Naive thymus-derived CD4-positive, alpha-beta T cell (primary cell): ENCODE data around the gene PTPRT. TPM values are rescaled to one million over a fixed set of nuclear protein-coding genes. Genes with fewer than 3 reads are reported as not detected.

Experiments
- ATAC-seq: fragments of 150-1000 bp; cut with Tn5 transposase; 2 replicates; pipeline ENCODE4 v1.10.0; 2021; ENCODE audit warnings: mild to moderate bottlenecking, moderate library complexity
- CTCF ChIA-PET: fragments of 350-600 bp; sonication (Branson Sonifier 250); formaldehyde crosslinking; loops from one replicate; lab custom pipeline; 2021; ENCODE audit warnings: antibody characterized with exemption; lab: Charles Lee
- POLR2A ChIA-PET: fragments of 350-600 bp; sonication (Branson Sonifier 250); formaldehyde crosslinking; loops from one replicate; lab custom pipeline; 2021; ENCODE audit warnings: antibody characterized with exemption, inconsistent platforms; lab: Charles Lee
- DNase-seq, 9 donors: peaks; one replicate each; pipeline versions ENCODE4 v3.0.0 to v3.0.0-alpha.2; 2020 to 2022; ENCODE audit warnings: mixed read lengths in 1 of 9
- H3K27ac ChIP-seq: one replicate; pipeline ENCODE4 v1.7.0; 2013; ENCODE audit warnings: mild to moderate bottlenecking, low read depth, low read length, moderate library complexity
- H3K27me3 ChIP-seq, 2 donors: one replicate each; pipeline ENCODE4 v1.7.0; 2013; ENCODE audit warnings: low read length in 2 of 2, mild to moderate bottlenecking in 2 of 2, moderate library complexity in 2 of 2; ENCODE audit not compliant: control insufficient read depth in 2 of 2, insufficient read depth in 2 of 2
- H3K36me3 ChIP-seq, 3 experiments: 1 replicate in 2 of 3; 2 replicates in 1 of 3; pipeline ENCODE4 v1.7.0; 2013; ENCODE audit warnings: low read length in 3 of 3, mild to moderate bottlenecking in 3 of 3, moderate library complexity in 1 of 3; ENCODE audit not compliant: insufficient read depth in 3 of 3, control insufficient read depth in 2 of 3
- H3K4me1 ChIP-seq, 2 donors: one replicate each; pipeline ENCODE4 v1.7.0; 2013; ENCODE audit warnings: low read length in 2 of 2, mild to moderate bottlenecking in 2 of 2, moderate library complexity in 1 of 2; ENCODE audit not compliant: control insufficient read depth in 2 of 2, insufficient read depth in 2 of 2
- H3K4me3 ChIP-seq: 2 replicates; pipeline ENCODE4 v1.7.0; 2013; ENCODE audit warnings: mild to moderate bottlenecking, low read length
- H3K9me3 ChIP-seq, 3 experiments: 1 replicate in 2 of 3; 2 replicates in 1 of 3; pipeline ENCODE4 v1.7.0; 2013; ENCODE audit warnings: low read length in 3 of 3; ENCODE audit not compliant: control insufficient read depth in 2 of 3
- H3K27ac Mint-ChIP-seq, 9 donors: one replicate each; pipeline ENCODE4 v1.8.0; 2020 to 2022; ENCODE audit warnings: mixed read lengths in 9 of 9, mild to moderate bottlenecking in 8 of 9, moderate library complexity in 5 of 9, inconsistent platforms in 2 of 9
- H3K27me3 Mint-ChIP-seq, 5 donors: one replicate each; pipeline ENCODE4 v1.8.0; 2021 to 2022; ENCODE audit warnings: mixed read lengths in 5 of 5, mild to moderate bottlenecking in 1 of 5
- H3K36me3 Mint-ChIP-seq, 5 donors: one replicate each; pipeline ENCODE4 v1.8.0; 2020 to 2022; ENCODE audit warnings: mixed read lengths in 5 of 5, mild to moderate bottlenecking in 3 of 5, inconsistent platforms in 1 of 5
- H3K4me1 Mint-ChIP-seq, 7 donors: one replicate each; pipeline ENCODE4 v1.8.0; 2020 to 2022; ENCODE audit warnings: mixed read lengths in 7 of 7, mild to moderate bottlenecking in 3 of 7, inconsistent platforms in 1 of 7
- H3K4me3 Mint-ChIP-seq, 10 donors: one replicate each; pipeline ENCODE4 v1.8.0; 2020 to 2022; ENCODE audit warnings: mild to moderate bottlenecking in 10 of 10, mixed read lengths in 10 of 10, moderate library complexity in 6 of 10, inconsistent platforms in 2 of 10
- H3K9me3 Mint-ChIP-seq, 11 donors: one replicate each; pipeline ENCODE4 v1.8.0; 2020 to 2022; ENCODE audit warnings: mixed read lengths in 11 of 11, mild to moderate bottlenecking in 4 of 11, inconsistent platforms in 1 of 11, moderate library complexity in 1 of 11
- intact Hi-C, 2 donors: fragments of 100-400 bp; cut with micrococcal nuclease; formaldehyde crosslinking; loops; one replicate each; pipeline ENCODE4 v1.15.1; 2023
- polyA plus RNA-seq, 2 donors: library from polyadenylated mRNA; unstranded; fragments of 300-500 nt; fragmentation: Illumina TruSeq; gene quantifications; one replicate each; pipeline ENCODE4 v1.2.3, GENCODE V29; 2021
- total RNA-seq, 6 experiments: library from RNA in 5 of 6; stranded (reverse) in 5 of 6; gene quantifications; 1 replicate in 5 of 6; 2 replicates in 1 of 6; pipeline ENCODE4 v1.2.3 and lab custom pipeline; 2021 to 2026

The PTPRT gene
- total and polyA plus RNA-seq, 7 experiments from 2014 or later: not detected

DNA sequence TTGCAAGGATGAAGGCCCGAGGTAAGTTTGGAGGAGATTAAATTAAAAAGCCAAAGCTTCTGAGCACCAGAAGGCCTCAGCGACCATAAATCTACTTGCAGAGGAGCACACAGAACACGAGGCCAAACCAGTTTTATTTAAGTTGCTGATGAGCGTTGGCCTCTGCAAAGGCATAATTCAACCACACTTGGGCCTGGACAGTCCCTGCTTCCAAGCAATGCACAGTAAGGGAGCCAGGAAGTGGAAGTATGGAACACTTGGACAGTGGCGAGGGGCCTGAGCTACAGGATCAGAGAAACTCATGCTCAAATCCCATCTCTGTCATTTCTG lies 92.8 kb downstream of the PTPRT start:
- ATAC-seq (no peak), DNase-seq (no peak)
- Histone ChIP-seq H3K4me1 (no peaks in the 10 kb centered on the region), H3K9me3 (peaks cover 0 to 10% (median 0%) of the 10 kb centered on the region in 3 experiments), H3K27ac (no peak overlapping the region), H3K36me3 (no peaks in the 10 kb centered on the region), H3K27me3 (no peaks in the 10 kb centered on the region), H3K4me3 (no peak overlapping the region)
- H3K4me1 Mint-ChIP-seq: no peaks in the 10 kb centered on the region
- H3K4me3 Mint-ChIP-seq: no peak overlapping the region
- ChIA-PET CTCF (no interaction called here), POLR2A (no interaction called here)
- H3K27me3 Mint-ChIP-seq: peaks cover 0 to 21% (median 13%) of the 10 kb centered on the region in 5 donors
- H3K27ac Mint-ChIP-seq: no peak overlapping the region
- H3K9me3 Mint-ChIP-seq: peaks cover under 1 to 25% (median 11%) of the 10 kb centered on the region in 11 donors
- peaks cover 0 to 4% (median 0%) of the 10 kb centered on the region in 5 donors for H3K36me3 Mint-ChIP-seq
- intact Hi-C loops: no loop called here

- Histone ChIP-seq H3K4me1 (no peaks in the 10 kb centered on the region), H3K9me3 (peaks cover 0 to 11% (median 0%) of the 10 kb centered on the region in 3 experiments), H3K36me3 (no peaks in the 10 kb centered on the region), H3K27me3 (no peaks in the 10 kb centered on the region), H3K4me3 (no peak overlapping the region), H3K27ac (no peak overlapping the region)
- ChIA-PET POLR2A (no interaction called here), CTCF (no interaction called here)
- Mint-ChIP-seq H3K27me3 (peaks cover 0 to 21% (median 13%) of the 10 kb centered on the region in 5 donors), H3K4me3 (no peak overlapping the region), H3K27ac (no peak overlapping the region), H3K36me3 (peaks cover 0 to 5% (median 0%) of the 10 kb centered on the region in 5 donors), H3K9me3 (peaks cover 5 to 28% (median 12%) of the 10 kb centered on the region in 11 donors), H3K4me1 (no peaks in the 10 kb centered on the region)
- intact Hi-C loops: no loop called here
- DNase-seq (no peak), ATAC-seq (no peak)
Measured at GRCh38 chr20:43096126-43096930, 93.4 kb downstream of the PTPRT start.

- Mint-ChIP-seq H3K9me3 (peaks cover 2 to 32% (median 13%) of the 10 kb centered on the region in 11 donors), H3K27me3 (peaks cover 0 to 20% (median 16%) of the 10 kb centered on the region in 5 donors), H3K4me3 (no peak overlapping the region), H3K4me1 (no peaks in the 10 kb centered on the region), H3K27ac (no peak overlapping the region), H3K36me3 (peaks cover 0 to 7% (median 0%) of the 10 kb centered on the region in 5 donors)
- ATAC-seq (no peak), DNase-seq (no peak)
- H3K27ac ChIP-seq: no peak overlapping the region
- no peaks in the 10 kb centered on the region for H3K36me3 ChIP-seq
- no peaks in the 10 kb centered on the region for H3K27me3 ChIP-seq
- H3K4me3 ChIP-seq: no peak overlapping the region
- intact Hi-C loops: no loop called here
- peaks cover 0 to 11% (median 0%) of the 10 kb centered on the region in 3 experiments for H3K9me3 ChIP-seq
- ChIA-PET POLR2A (no interaction called here), CTCF (no interaction called here)
- H3K4me1 ChIP-seq: no peaks in the 10 kb centered on the region
Measured at GRCh38 chr20:43095034-43095433, 94.7 kb downstream of the PTPRT start.

DNA sequence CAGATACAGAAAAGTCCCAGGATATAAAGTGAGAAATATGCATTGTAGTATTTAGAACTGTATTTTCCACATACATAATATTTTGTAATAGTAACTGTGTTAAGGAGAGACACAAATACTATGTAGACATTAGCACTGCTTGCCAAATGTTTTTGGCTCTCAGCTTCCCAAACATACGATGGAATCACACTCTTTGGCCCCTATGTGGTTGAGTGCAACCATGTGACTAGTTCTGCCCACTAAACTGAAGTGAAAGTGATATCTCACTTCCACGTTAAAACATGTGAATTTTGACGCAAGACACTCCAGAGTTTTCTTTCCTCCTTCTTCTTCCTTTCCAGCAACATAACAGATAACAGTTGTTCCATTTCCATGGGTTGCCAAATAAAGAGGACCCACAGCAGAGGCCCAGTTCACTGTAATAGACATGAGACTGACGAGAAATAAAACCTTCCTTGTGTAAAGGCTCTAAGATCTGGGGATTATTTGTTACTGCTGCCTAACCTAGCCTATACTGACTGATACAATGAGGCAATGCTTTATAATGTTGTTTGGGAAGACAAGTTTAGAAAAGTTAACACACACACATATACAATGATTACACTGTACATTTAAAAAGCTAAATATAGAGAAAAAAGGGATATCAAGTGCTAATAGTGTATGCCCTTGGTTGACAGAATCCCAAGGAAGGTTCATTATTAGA lies 97.2 kb downstream of the PTPRT start:
- ChIA-PET CTCF (no interaction called here), POLR2A (no interaction called here)
- H3K4me1 Mint-ChIP-seq: no peaks in the 10 kb centered on the region
- no peak overlapping the region for H3K27ac Mint-ChIP-seq
- no peaks in the 10 kb centered on the region for H3K27me3 ChIP-seq
- peaks cover 2 to 32% (median 13%) of the 10 kb centered on the region in 11 donors for H3K9me3 Mint-ChIP-seq
- intact Hi-C loops: no loop called here
- H3K4me3 Mint-ChIP-seq: no peak overlapping the region
- no peaks in the 10 kb centered on the region for H3K36me3 ChIP-seq
- H3K4me3 ChIP-seq: no peak overlapping the region
- no peaks in the 10 kb centered on the region for H3K4me1 ChIP-seq
- H3K36me3 Mint-ChIP-seq: peaks cover 0 to 7% (median 0%) of the 10 kb centered on the region in 5 donors
- DNase-seq: no peak
- peaks cover 0 to 8% (median 0%) of the 10 kb centered on the region in 5 donors for H3K27me3 Mint-ChIP-seq
- no peak overlapping the region for H3K27ac ChIP-seq
- ATAC-seq: no peak
- H3K9me3 ChIP-seq: peaks cover 0 to 11% (median 0%) of the 10 kb centered on the region in 3 experiments

DNA sequence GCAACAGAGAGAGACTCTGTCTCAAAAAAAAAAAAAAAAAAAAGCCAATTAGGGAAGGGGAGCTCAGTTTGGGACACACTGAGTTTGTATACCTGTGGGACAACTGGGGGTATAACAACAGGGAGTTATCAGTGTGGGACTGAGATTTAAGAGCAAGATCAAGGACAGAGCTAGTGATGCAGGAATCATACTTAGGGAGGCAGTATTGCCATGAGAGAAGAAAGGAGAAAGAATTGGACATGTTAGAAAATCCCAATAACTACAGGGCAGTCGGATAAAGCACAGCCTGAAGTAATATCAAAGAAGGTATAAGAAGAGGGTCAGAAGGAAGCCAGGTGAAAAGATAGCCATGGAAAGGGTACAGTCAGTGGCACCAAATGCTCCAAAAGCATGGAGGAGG lies 121.2 kb downstream of the PTPRT start:
- H3K27ac ChIP-seq: no peak overlapping the region
- CTCF ChIA-PET: no interaction called here
- no peak overlapping the region for H3K4me3 ChIP-seq
- H3K36me3 ChIP-seq: no peaks in the 10 kb centered on the region
- peaks cover 0 to 4% (median 0%) of the 10 kb centered on the region in 5 donors for H3K27me3 Mint-ChIP-seq
- H3K9me3 Mint-ChIP-seq: peaks cover 0 to 11% (median 8%) of the 10 kb centered on the region in 11 donors
- POLR2A ChIA-PET: no interaction called here
- ATAC-seq (no peak), DNase-seq (no peak)
- H3K9me3 ChIP-seq: peaks cover 0 to 4% (median 0%) of the 10 kb centered on the region in 3 experiments
- H3K27ac Mint-ChIP-seq: no peak overlapping the region
- H3K4me1 ChIP-seq: no peaks in the 10 kb centered on the region
- no peak overlapping the region for H3K4me3 Mint-ChIP-seq
- intact Hi-C loops: no loop called here
- H3K36me3 Mint-ChIP-seq: no peaks in the 10 kb centered on the region
- no peaks in the 10 kb centered on the region for H3K27me3 ChIP-seq
- no peaks in the 10 kb centered on the region for H3K4me1 Mint-ChIP-seq

DNA sequence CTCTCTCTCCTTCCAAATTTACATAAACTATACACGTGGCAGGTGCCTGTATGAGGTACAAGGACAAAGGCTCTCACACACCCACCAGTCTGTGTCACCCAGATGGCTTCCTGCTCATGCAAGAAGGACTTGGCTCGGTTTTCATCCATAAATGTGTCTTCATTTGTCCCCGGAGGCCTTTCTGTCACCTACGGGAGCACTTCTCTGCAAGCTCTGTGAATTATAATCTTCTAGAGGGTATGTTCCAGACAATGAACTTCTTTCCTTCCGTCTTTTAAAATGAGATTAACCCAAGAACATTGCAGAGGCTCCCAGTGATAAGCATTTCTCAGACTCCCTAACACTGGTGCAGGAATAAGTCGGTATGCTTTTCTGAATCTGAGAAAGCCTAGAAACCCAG lies 123.6 kb downstream of the PTPRT start:
- ChIA-PET CTCF (no interaction called here), POLR2A (no interaction called here)
- no peaks in the 10 kb centered on the region for H3K36me3 Mint-ChIP-seq
- H3K4me1 Mint-ChIP-seq: no peaks in the 10 kb centered on the region
- Histone ChIP-seq H3K27ac (no peak overlapping the region), H3K36me3 (no peaks in the 10 kb centered on the region), H3K4me3 (no peak overlapping the region), H3K4me1 (no peaks in the 10 kb centered on the region), H3K27me3 (no peaks in the 10 kb centered on the region), H3K9me3 (peaks cover 0 to 4% (median 0%) of the 10 kb centered on the region in 3 experiments)
- no peak overlapping the region for H3K27ac Mint-ChIP-seq
- DNase-seq (no peak), ATAC-seq (no peak)
- peaks cover 0 to 11% (median 8%) of the 10 kb centered on the region in 11 donors for H3K9me3 Mint-ChIP-seq
- intact Hi-C loops: no loop called here
- H3K4me3 Mint-ChIP-seq: no peak overlapping the region
- peaks cover 0 to 11% (median 0%) of the 10 kb centered on the region in 5 donors for H3K27me3 Mint-ChIP-seq
